IMR-90 (cell line): ENCODE data around the gene CLCN6. TPM values are rescaled to one million over a fixed set of nuclear protein-coding genes. Genes with fewer than 3 reads are reported as not detected.

Experiments used
- ATAC-seq: fragments of 200-7000 bp; cut with Tn5 transposase; 2 replicates; pipeline ENCODE4 v1.9.1; 2020; ENCODE audit warnings: low read depth, mild to moderate bottlenecking, moderate library complexity
- BruUV-seq: library from RNA; stranded (reverse); fragments of 400-500 nt; replicated peaks from 2 replicates; lab custom pipeline; 2021; lab: Mats Ljungman, UMichigan
- CTCF ChIA-PET: fragments of 300-600 bp; formaldehyde crosslinking; extraction: SDS; loops from one replicate; lab custom pipeline; 2021; ENCODE audit warnings: antibody characterized with exemption; lab: Yijun Ruan, JAX
- POLR2A ChIA-PET: fragments of 300-600 bp; sonication (Branson Sonifier 250); formaldehyde crosslinking; loops from one replicate; lab custom pipeline; 2022; ENCODE audit warnings: antibody characterized with exemption; ENCODE audit not compliant: unreplicated experiment; lab: Charles Lee
- DNase-seq: peaks from one replicate; pipeline ENCODE4 v3.0.0; 2013
- H2AFZ ChIP-seq: replicated peaks from 2 replicates; pipeline ENCODE3; 2013; ENCODE audit warnings: low read length, mild to moderate bottlenecking; ENCODE audit not compliant: poor library complexity
- H2AK5ac ChIP-seq: 2 replicates; pipeline ENCODE4 v1.6.1; 2013; ENCODE audit warnings: low read depth, low read length, inconsistent platforms
- H2AK9ac ChIP-seq: replicated peaks from 2 replicates; pipeline ENCODE3; 2013; ENCODE audit warnings: mild to moderate bottlenecking, low read depth, low read length, moderate library complexity; ENCODE audit not compliant: poor library complexity
- H2BK120ac ChIP-seq: 2 replicates; pipeline ENCODE4 v1.6.1; 2013; ENCODE audit warnings: low read depth, low read length, inconsistent platforms
- H2BK15ac ChIP-seq: 3 replicates; pipeline ENCODE4 v1.6.1; 2013; ENCODE audit warnings: low read depth, low read length, inconsistent platforms
- H2BK20ac ChIP-seq: 2 replicates; pipeline ENCODE4 v1.6.1; 2013; ENCODE audit warnings: low read depth, mild to moderate bottlenecking, inconsistent platforms, low read length, moderate library complexity
- H2BK5ac ChIP-seq: 2 replicates; pipeline ENCODE4 v1.6.1; 2013; ENCODE audit warnings: mild to moderate bottlenecking, low read depth, low read length, inconsistent platforms; ENCODE audit not compliant: poor library complexity, severe bottlenecking
- H3K14ac ChIP-seq: replicated peaks from 2 replicates; pipeline ENCODE4 v1.6.1; 2013; ENCODE audit warnings: low read depth, low read length, inconsistent platforms
- H3K18ac ChIP-seq: 2 replicates; pipeline ENCODE4 v1.6.1; 2013; ENCODE audit warnings: low read depth, low read length, control low read depth
- H3K23ac ChIP-seq: 2 replicates; pipeline ENCODE4 v1.6.1; 2013; ENCODE audit warnings: low read depth, low read length, inconsistent platforms
- H3K27ac ChIP-seq: 2 replicates; pipeline ENCODE4 v1.5.1; 2013; ENCODE audit warnings: mild to moderate bottlenecking, control low read depth, low read length; ENCODE audit not compliant: insufficient read depth
- H3K27me3 ChIP-seq: 2 replicates; pipeline ENCODE4 v1.6.1; 2013; ENCODE audit warnings: low read length; ENCODE audit not compliant: control insufficient read depth, insufficient read depth
- H3K36me3 ChIP-seq: 2 replicates; pipeline ENCODE4 v1.6.1; 2013; ENCODE audit warnings: low read length, mixed read lengths; ENCODE audit not compliant: control insufficient read depth, insufficient read depth
- H3K4ac ChIP-seq: 2 replicates; pipeline ENCODE4 v1.6.1; 2013; ENCODE audit warnings: low read depth, low read length, inconsistent platforms
- H3K4me1 ChIP-seq: 2 replicates; pipeline ENCODE4 v1.6.1; 2013; ENCODE audit warnings: low read length, mixed read lengths; ENCODE audit not compliant: control insufficient read depth, insufficient read depth
- H3K4me2 ChIP-seq: 2 replicates; pipeline ENCODE4 v1.6.1; 2013; ENCODE audit warnings: low read depth, mild to moderate bottlenecking, control low read depth, low read length, moderate library complexity
- H3K4me3 ChIP-seq: 2 replicates; pipeline ENCODE4 v1.5.1; 2013; ENCODE audit warnings: low read depth, mild to moderate bottlenecking, control low read depth, low read length, moderate library complexity; ENCODE audit not compliant: insufficient read depth
- H3K56ac ChIP-seq: 2 replicates; pipeline ENCODE4 v1.6.1; 2013; ENCODE audit warnings: low read length, inconsistent platforms; ENCODE audit not compliant: insufficient read depth; ENCODE audit errors: extremely low read depth
- H3K79me1 ChIP-seq, 2 experiments: 2 replicates each; pipeline ENCODE4 v1.6.1; 2013; ENCODE audit warnings: low read length in 2 of 2, inconsistent platforms in 1 of 2, low read depth in 1 of 2
- H3K9ac ChIP-seq: 2 replicates; pipeline ENCODE4 v1.6.1; 2013; ENCODE audit warnings: low read depth, low read length, control low read depth
- H3K9me1 ChIP-seq: 2 replicates; pipeline ENCODE4 v1.6.1; 2013; ENCODE audit warnings: low read length, inconsistent platforms; ENCODE audit not compliant: insufficient read depth
- H3K9me3 ChIP-seq: 2 replicates; pipeline ENCODE4 v1.6.1; 2013; ENCODE audit warnings: low read length; ENCODE audit not compliant: control insufficient read depth, insufficient read depth
- H4K20me1 ChIP-seq: 2 replicates; pipeline ENCODE4 v1.6.1; 2013; ENCODE audit warnings: low read length, inconsistent platforms; ENCODE audit not compliant: insufficient read depth
- H4K5ac ChIP-seq: 2 replicates; pipeline ENCODE4 v1.6.1; 2013; ENCODE audit warnings: mild to moderate bottlenecking, low read depth, low read length, control low read depth
- H4K8ac ChIP-seq, 2 experiments: 2 replicates each; pipeline ENCODE4 v1.6.1; 2013; ENCODE audit warnings: low read depth in 2 of 2, low read length in 2 of 2, control low read depth in 1 of 2, inconsistent platforms in 1 of 2
- H4K91ac ChIP-seq: 2 replicates; pipeline ENCODE4 v1.6.1; 2013; ENCODE audit warnings: low read depth, low read length, inconsistent platforms; ENCODE audit not compliant: insufficient read depth
- RAD21 ChIP-seq: IDR thresholded peaks from 2 replicates; pipeline ENCODE4 v1.6.1; 2012; ENCODE audit warnings: low read length, improper control_type of control experiment
- WGBS, 2 experiments: methylation state at CpG; one replicate each; pipeline versions ENCODE4 v1.1.5 to v1.1.7; 2013; ENCODE audit warnings: missing lambda C conversion rate in 2 of 2; ENCODE audit not compliant: insufficient read length in 1 of 2; ENCODE audit errors: extremely low coverage in 2 of 2; 5-methylcytosine and 5-hydroxymethylcytosine counted together
- dilution Hi-C: fragments of 300-500 bp; cut with HindIII; formaldehyde crosslinking; loops from one replicate; pipeline ENCODE4 v1.14.3; 2018; ENCODE audit warnings: low sequenced_read_pairs; ENCODE audit not compliant: unreplicated experiment
- in situ Hi-C: fragments of 300-500 bp; cut with MboI; formaldehyde crosslinking; loops from 3 replicates; pipeline ENCODE4 v1.14.3; 2019; ENCODE audit warnings: low sequenced_read_pairs, inconsistent platforms, mixed read lengths
- intact Hi-C: fragments of 100-400 bp; cut with micrococcal nuclease; formaldehyde crosslinking; loops from 2 replicates; pipeline ENCODE4 v1.10.0; 2022
- polyA plus RNA-seq, 3 experiments: library from polyadenylated mRNA; depleted of rRNA; stranded (reverse); fragments of >200 nt; gene quantifications; 2 replicates each; pipeline ENCODE4 v1.2.3, GENCODE V29; 2012; ENCODE audit warnings: low replicate concordance in 1 of 3
- total RNA-seq: library from RNA; depleted of rRNA; stranded (reverse); fragments of >200 nt; gene quantifications from 2 replicates; pipeline ENCODE4 v1.2.3, GENCODE V29; 2012

CLCN6 gene
- total and polyA plus RNA-seq, 2 of the 4 experiments (the other 2 are of a cell fraction): 4.1 to 10.6 TPM

DNA sequence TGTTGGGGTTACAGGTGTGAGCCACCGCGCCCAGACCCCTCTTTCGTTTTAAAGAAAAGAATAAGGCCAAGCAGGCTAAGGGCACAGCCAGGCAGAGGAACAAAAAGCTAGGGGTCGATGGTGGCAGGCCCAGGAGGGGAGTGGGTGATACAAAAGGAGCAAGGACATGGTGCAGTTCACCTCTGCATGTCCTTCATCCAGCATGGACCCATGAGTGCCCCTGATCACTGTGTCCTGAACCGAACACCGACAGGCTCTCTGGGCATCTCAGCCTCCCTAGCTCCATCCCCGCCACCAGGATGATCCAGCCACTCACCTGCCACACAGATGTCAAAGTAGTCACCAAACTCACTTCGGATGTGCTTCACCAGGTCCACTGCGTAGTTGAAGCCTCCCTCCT, 6.1 kb upstream of the CLCN6 start:
- ATAC-seq: no peak
- POLR2A ChIA-PET: no interaction called here
- H3K56ac ChIP-seq: no peak overlapping the region

More for the DNA sequence above, 6.1 kb upstream of the CLCN6 start:
- dilution Hi-C loops (no loop called here), in situ Hi-C loops (no loop called here), intact Hi-C loops (loop anchor here (5.0 kb wide), 1 partner anchor 118 kb away; the partner anchor contains the start of gene MAD2L2)
- Histone ChIP-seq H2BK20ac (no peak overlapping the region), H3K14ac (no peak overlapping the region), H3K18ac (no peak overlapping the region), H4K5ac (no peak overlapping the region), H3K27me3 (no peaks in the 10 kb centered on the region), H3K9me3 (no peaks in the 10 kb centered on the region), H4K91ac (no peak overlapping the region), H3K9me1 (peaks cover 6% of the 10 kb centered on the region; the same call in 1 of the 2 replicates), H4K20me1 (no peaks in the 10 kb centered on the region), H2BK15ac (no peak overlapping the region), H3K4me3 (no peak overlapping the region), H3K23ac (no peak overlapping the region), H2AK5ac (no peak overlapping the region), H2BK120ac (no peak overlapping the region), H2BK5ac (no peak overlapping the region), H3K4me2 (no peak overlapping the region), H2AFZ (no peak overlapping the region), H3K79me1 (peaks cover 1 to 34% of the 10 kb centered on the region in 2 experiments; a peak in 3 of 4 replicates), H3K36me3 (peaks cover 33% of the 10 kb centered on the region), H3K27ac (no peak overlapping the region), H4K8ac (no peak overlapping the region), H3K9ac (no peak overlapping the region), H2AK9ac (no peak overlapping the region), H3K4ac (no peak overlapping the region), H3K4me1 (peaks cover 15% of the 10 kb centered on the region)
- CTCF ChIA-PET: no interaction called here
- DNase-seq: no peak
- no CpG with 5 or more reads among the region's 9 CpGs for WGBS, 2 experiments
- no TSS peak for BruUV-seq
- TF ChIP-seq RAD21: no peak
